NCI-H82 treated with DMSO at 0.1 percent for 48 hours (cell line): ENCODE results near the gene ABHD14A.
"Not testable (repeated sequence)": the region's sequence is repeated elsewhere in the genome, so short reads cannot be mapped to it uniquely, and the experiment has no call there.

Source experiments
- DNase-seq: peaks from one replicate; lab custom pipeline; 2025; ENCODE audit not compliant: unreplicated experiment; lab: John Stamatoyannopoulos, UW

The ABHD14A gene

GRCh38 chr3:51974963-51975851 lies at the start of gene ABHD14A:
ABHD14A (plus strand) TSS chr3:51975064; CDS start chr3:51975136, 72 bp downstream.
- no peak for DNase-seq

- DNase-seq: no peak
Measured at GRCh38 chr3:51927061-51927977, 47.5 kb upstream of the ABHD14A start.

- no peak for DNase-seq
Measured at GRCh38 chr3:51928438-51928837, 46.4 kb upstream of the ABHD14A start.

- not testable (repeated sequence) for DNase-seq
Measured at GRCh38 chr3:51928981-51929380, 45.9 kb upstream of the ABHD14A start.

GRCh38 chr3:51929420-51930003 lies 45.4 kb upstream of the ABHD14A start:
- no peak for DNase-seq

GRCh38 chr3:51930439-51930838 lies 44.4 kb upstream of the ABHD14A start:
- no peak for DNase-seq

- DNase-seq: no peak
Measured at GRCh38 chr3:51931756-51932155, 43.1 kb upstream of the ABHD14A start.

GRCh38 chr3:51932471-51933370 lies 42.1 kb upstream of the ABHD14A start:
- no peak for DNase-seq

- DNase-seq: no peak
Measured at GRCh38 chr3:51933471-51934138, 41.3 kb upstream of the ABHD14A start.

- DNase-seq: no peak
Measured at GRCh38 chr3:51934139-51934850, 40.6 kb upstream of the ABHD14A start.

- no peak for DNase-seq
Measured at GRCh38 chr3:51934991-51935885, 39.6 kb upstream of the ABHD14A start.

- DNase-seq: no peak
Measured at GRCh38 chr3:51935886-51936755, 38.7 kb upstream of the ABHD14A start.

- no peak for DNase-seq
Measured at GRCh38 chr3:51937014-51937413, 37.9 kb upstream of the ABHD14A start.

- DNase-seq: no peak
Measured at GRCh38 chr3:51937611-51938450, 37.0 kb upstream of the ABHD14A start.

GRCh38 chr3:51938780-51939425 lies 36.0 kb upstream of the ABHD14A start:
- DNase-seq: no peak
